ENCODE data around the gene SERPINB4. TPM values are rescaled to one million over a fixed set of nuclear protein-coding genes. Genes with fewer than 3 reads are reported as not detected.
"Not testable (repeated sequence)": the region's sequence is repeated elsewhere in the genome, so short reads cannot be mapped to it uniquely, and the experiment has no call there.

The SERPINB4 gene
- not detected for total RNA-seq (2021; ENCODE audit: unreplicated experiment)
- not detected for polyA plus RNA-seq (2012; ENCODE audit: insufficient read length)
- not detected for Bru-seq, nascent RNA
- BruChase-seq, experiment 1, labeled RNA remaining after a 2-hour chase: not detected
- BruChase-seq, experiment 2, labeled RNA remaining after a 6-hour chase: not detected
- long read RNA-seq: 0 reads

DNA sequence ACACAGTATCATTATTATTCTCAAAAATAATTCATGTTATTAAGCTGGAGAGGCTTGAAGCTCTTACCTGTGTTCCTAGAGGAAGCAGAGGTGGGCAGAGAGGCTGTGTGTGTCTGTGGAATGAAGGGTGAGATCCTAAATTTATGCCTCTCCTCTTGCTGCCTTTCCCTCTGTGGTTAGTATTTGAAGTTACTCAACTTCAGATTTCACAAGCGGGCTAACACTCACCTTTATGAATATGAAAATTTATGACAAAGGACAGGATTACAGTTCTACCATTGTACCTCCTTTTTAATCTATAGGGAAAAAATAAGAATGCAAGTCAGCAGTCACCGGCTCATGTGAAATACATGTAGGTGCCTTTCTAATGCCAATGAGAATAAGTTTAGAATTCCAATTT is at the start of gene SERPINB4:
TSS of gene SERPINB4 (minus strand) at position 115 of the 400 bp plus-strand sequence. CDS start 679 bp downstream, outside the sequence.
- H3K4me1 ChIP-seq (ENCODE audit: control insufficient read depth, insufficient read depth, low read length); H3K27ac ChIP-seq (ENCODE audit: low read length); H3K9me3 ChIP-seq (ENCODE audit: control insufficient read depth, insufficient read depth, low read depth, low read length); in situ Hi-C loops (cut with HindIII; ENCODE audit: low pct_unique_long_range_greater_than_20kb, low sequenced_read_pairs); CTCF ChIA-PET; ATAC-seq; POLR2A ChIA-PET; DNase-seq (ENCODE audit: low read depth, low spot score); intact Hi-C loops (cut with micrococcal nuclease; ENCODE audit: unreplicated experiment); H3K36me3 ChIP-seq (ENCODE audit: control insufficient read depth, insufficient read depth, low read length); BruUV-seq (replicated peaks); H3K4me3 ChIP-seq (ENCODE audit: low read depth in 2 of 2, low read length in 2 of 2); H3K27me3 ChIP-seq (ENCODE audit: control insufficient read depth, insufficient read depth, low read length): not testable (repeated sequence)

GRCh38 chr18:63689064-63689463 is 45.0 kb upstream of the SERPINB4 start:
- in situ Hi-C loops (cut with HindIII; ENCODE audit: low pct_unique_long_range_greater_than_20kb, low sequenced_read_pairs) (no loop called here), intact Hi-C loops (cut with micrococcal nuclease; ENCODE audit: unreplicated experiment) (no loop called here)
- no peak overlapping the region for H3K4me3 ChIP-seq (ENCODE audit: low read depth in 2 of 2, low read length in 2 of 2)
- ChIA-PET CTCF (no interaction called here), POLR2A (no interaction called here)
- TF ChIP-seq, protein P1, sequence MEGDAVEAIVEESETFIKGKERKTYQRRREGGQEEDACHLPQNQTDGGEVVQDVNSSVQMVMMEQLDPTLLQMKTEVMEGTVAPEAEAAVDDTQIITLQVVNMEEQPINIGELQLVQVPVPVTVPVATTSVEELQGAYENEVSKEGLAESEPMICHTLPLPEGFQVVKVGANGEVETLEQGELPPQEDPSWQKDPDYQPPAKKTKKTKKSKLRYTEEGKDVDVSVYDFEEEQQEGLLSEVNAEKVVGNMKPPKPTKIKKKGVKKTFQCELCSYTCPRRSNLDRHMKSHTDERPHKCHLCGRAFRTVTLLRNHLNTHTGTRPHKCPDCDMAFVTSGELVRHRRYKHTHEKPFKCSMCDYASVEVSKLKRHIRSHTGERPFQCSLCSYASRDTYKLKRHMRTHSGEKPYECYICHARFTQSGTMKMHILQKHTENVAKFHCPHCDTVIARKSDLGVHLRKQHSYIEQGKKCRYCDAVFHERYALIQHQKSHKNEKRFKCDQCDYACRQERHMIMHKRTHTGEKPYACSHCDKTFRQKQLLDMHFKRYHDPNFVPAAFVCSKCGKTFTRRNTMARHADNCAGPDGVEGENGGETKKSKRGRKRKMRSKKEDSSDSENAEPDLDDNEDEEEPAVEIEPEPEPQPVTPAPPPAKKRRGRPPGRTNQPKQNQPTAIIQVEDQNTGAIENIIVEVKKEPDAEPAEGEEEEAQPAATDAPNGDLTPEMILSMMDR (IDR thresholded peaks at IDR 0.05): no peak
- H3K4me1 ChIP-seq (ENCODE audit: control insufficient read depth, insufficient read depth, low read length): no peaks in the 10 kb centered on the region
- ATAC-seq: no peak
- H3K9me3 ChIP-seq (ENCODE audit: control insufficient read depth, insufficient read depth, low read depth, low read length): no peaks in the 10 kb centered on the region
- H3K36me3 ChIP-seq (ENCODE audit: control insufficient read depth, insufficient read depth, low read length): no peaks in the 10 kb centered on the region
- no TSS peak for BruUV-seq (replicated peaks)
- no peak for DNase-seq (ENCODE audit: low read depth, low spot score)
- no peak overlapping the region for H3K27ac ChIP-seq (ENCODE audit: low read length)
- no peaks in the 10 kb centered on the region for H3K27me3 ChIP-seq (ENCODE audit: control insufficient read depth, insufficient read depth, low read length)

GRCh38 chr18:63686871-63687270 is 42.8 kb upstream of the SERPINB4 start:
- TF ChIP-seq TCF7L2 (IDR thresholded peaks at IDR 0.05; ENCODE audit: low read depth, low read length): no peak
- no peak for TF ChIP-seq REST (IDR thresholded peaks at IDR 0.05; ENCODE audit: insufficient read depth in 1 of 2, low read depth in 2 of 2, low read length in 1 of 2)
- no peak for TF ChIP-seq SIN3A (IDR thresholded peaks at IDR 0.05; ENCODE audit: borderline replicate concordance, insufficient read depth, low read depth, low read length)
- TF ChIP-seq, protein P1 (IDR thresholded peaks at IDR 0.05): no peak
- no peak for TF ChIP-seq POLR2AphosphoS5 (IDR thresholded peaks at IDR 0.05; ENCODE audit: low read depth, low read length)
- POLR2A ChIA-PET: no interaction called here

More at GRCh38 chr18:63686871-63687270, 42.8 kb upstream of the SERPINB4 start:
- Histone ChIP-seq H3K9me3 (ENCODE audit: control insufficient read depth, insufficient read depth, low read depth, low read length) (no peaks in the 10 kb centered on the region), H3K4me3 (ENCODE audit: low read depth in 2 of 2, low read length in 2 of 2) (no peak overlapping the region), H3K36me3 (ENCODE audit: control insufficient read depth, insufficient read depth, low read length) (no peaks in the 10 kb centered on the region), H3K27me3 (ENCODE audit: control insufficient read depth, insufficient read depth, low read length) (no peaks in the 10 kb centered on the region), H3K4me1 (ENCODE audit: control insufficient read depth, insufficient read depth, low read length) (no peaks in the 10 kb centered on the region), H3K27ac (ENCODE audit: low read length) (no peak overlapping the region)
- intact Hi-C loops (cut with micrococcal nuclease; ENCODE audit: unreplicated experiment) (no loop called here), in situ Hi-C loops (cut with HindIII; ENCODE audit: low pct_unique_long_range_greater_than_20kb, low sequenced_read_pairs) (no loop called here)
- ATAC-seq (no peak), DNase-seq (ENCODE audit: low read depth, low spot score) (no peak)
- BruUV-seq (replicated peaks): no TSS peak
- CTCF ChIA-PET: no interaction called here

Data from Panc1 (cell line).